PFSK-1 (cell line): ENCODE results near the gene MOCOS.

Experiments used
- FOXP2 ChIP-seq: optimal IDR thresholded peaks from 2 replicates; pipeline ENCODE3; 2011; ENCODE audit warnings: borderline replicate concordance, control low read depth, inconsistent platforms; ENCODE audit not compliant: insufficient read depth; ENCODE audit errors: extremely low read length, extremely low read depth
- POLR2AphosphoS5 ChIP-seq: IDR thresholded peaks from 2 replicates; pipeline ENCODE4 v1.6.1; 2012; ENCODE audit warnings: low read depth, mild to moderate bottlenecking, control low read depth, low read length, moderate library complexity
- SIN3A ChIP-seq: IDR thresholded peaks from 2 replicates; pipeline ENCODE4 v1.6.1; 2012; ENCODE audit warnings: mild to moderate bottlenecking, low read length, moderate library complexity, borderline replicate concordance; ENCODE audit not compliant: insufficient read depth
- TAF1 ChIP-seq: IDR thresholded peaks from 2 replicates; pipeline ENCODE4 v1.6.1; 2012; ENCODE audit warnings: low read length, control low read depth, borderline replicate concordance; ENCODE audit not compliant: insufficient read depth
- TF ChIP-seq, protein P1 (sequence below), 2 experiments: IDR thresholded peaks; 2 replicates each; pipeline versions ENCODE4 v1.6.1 to v1.8.0; 2011 to 2012; ENCODE audit warnings: low read depth in 2 of 2, low read length in 2 of 2, control low read depth in 1 of 2, inconsistent platforms in 1 of 2, mild to moderate bottlenecking in 1 of 2, moderate library complexity in 1 of 2; ENCODE audit not compliant: insufficient read depth in 1 of 2

Gene MOCOS

DNA sequence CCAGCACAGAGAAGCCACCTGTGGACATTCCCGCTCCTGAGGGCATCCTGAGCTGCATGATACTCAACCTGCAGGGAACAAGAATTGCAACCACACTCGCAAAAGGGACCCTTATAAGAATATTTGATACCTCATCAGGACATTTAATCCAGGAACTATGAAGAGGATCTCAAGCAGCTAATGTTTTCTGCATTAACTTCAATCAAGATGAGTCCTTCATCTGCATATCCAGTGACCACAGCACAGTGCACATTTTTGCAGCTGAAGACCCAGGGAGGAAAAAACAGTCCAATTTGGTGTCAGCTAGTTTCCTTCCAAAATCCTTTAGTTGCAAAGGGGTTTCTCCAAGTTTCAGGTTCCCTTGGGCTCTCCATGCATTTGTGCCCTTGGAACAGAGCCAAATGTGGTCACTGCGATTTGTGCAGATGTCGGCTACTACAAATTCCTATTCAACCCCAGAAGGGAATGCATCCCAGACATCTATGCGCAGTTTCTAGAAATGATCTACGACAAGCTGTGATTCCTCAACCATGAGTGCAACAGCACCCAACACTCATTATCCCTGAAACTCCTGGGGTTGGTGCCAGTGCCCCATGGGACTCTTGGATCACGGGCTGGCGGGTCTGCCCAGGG lies 86.9 kb downstream of the MOCOS start:
- TF ChIP-seq POLR2AphosphoS5 (no peak), TAF1 (no peak), SIN3A (no peak)
- TF ChIP-seq, protein P1, sequence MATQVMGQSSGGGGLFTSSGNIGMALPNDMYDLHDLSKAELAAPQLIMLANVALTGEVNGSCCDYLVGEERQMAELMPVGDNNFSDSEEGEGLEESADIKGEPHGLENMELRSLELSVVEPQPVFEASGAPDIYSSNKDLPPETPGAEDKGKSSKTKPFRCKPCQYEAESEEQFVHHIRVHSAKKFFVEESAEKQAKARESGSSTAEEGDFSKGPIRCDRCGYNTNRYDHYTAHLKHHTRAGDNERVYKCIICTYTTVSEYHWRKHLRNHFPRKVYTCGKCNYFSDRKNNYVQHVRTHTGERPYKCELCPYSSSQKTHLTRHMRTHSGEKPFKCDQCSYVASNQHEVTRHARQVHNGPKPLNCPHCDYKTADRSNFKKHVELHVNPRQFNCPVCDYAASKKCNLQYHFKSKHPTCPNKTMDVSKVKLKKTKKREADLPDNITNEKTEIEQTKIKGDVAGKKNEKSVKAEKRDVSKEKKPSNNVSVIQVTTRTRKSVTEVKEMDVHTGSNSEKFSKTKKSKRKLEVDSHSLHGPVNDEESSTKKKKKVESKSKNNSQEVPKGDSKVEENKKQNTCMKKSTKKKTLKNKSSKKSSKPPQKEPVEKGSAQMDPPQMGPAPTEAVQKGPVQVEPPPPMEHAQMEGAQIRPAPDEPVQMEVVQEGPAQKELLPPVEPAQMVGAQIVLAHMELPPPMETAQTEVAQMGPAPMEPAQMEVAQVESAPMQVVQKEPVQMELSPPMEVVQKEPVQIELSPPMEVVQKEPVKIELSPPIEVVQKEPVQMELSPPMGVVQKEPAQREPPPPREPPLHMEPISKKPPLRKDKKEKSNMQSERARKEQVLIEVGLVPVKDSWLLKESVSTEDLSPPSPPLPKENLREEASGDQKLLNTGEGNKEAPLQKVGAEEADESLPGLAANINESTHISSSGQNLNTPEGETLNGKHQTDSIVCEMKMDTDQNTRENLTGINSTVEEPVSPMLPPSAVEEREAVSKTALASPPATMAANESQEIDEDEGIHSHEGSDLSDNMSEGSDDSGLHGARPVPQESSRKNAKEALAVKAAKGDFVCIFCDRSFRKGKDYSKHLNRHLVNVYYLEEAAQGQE (IDR thresholded peaks at IDR 0.05; ENCODE audit: insufficient read depth in 1 of 2, low read depth in 2 of 2, low read length in 2 of 2), result no peak

DNA sequence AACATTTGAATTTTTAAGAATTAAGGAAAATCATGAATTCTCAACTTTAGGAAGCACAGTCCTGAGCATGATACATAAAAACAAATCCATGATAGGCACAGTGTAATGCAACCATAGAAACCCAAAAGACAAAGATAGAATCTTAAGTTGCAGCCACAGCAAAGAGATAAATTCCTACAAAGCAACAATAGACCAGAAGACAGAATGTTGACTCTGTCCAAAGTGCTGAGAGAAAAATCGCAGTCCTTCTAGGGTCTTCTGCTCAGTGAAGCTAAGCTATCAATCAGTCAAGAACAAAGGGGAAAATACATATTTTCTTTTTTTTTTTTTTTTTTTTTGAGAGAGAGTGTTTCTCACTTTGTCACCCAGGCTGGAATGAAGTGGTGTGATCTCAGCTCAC lies 88.3 kb downstream of the MOCOS start:
- TF ChIP-seq, protein P1 (IDR thresholded peaks at IDR 0.05; ENCODE audit: insufficient read depth in 1 of 2, low read depth in 2 of 2, low read length in 2 of 2), result peak; percentile 74 to 89
- no peak for TF ChIP-seq FOXP2

DNA sequence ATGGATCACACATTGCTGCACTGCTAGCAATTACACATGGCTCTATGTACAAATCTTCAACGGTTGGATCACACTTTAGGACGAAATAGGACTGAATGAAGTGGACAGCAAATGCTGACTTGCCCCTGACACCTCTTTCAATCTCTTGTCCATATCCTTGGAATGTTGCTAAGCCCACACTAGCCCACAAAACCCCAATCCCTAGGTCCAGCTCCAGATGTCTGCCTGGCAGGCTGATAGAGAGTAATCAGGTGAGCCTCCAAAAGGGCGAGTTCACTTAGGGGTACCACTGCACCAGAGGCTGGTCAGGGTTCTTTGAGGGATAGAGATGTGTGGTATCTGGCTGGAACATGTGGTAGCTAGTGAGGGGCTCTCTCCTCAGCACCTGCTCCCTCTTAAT lies 91.7 kb downstream of the MOCOS start:
- TF ChIP-seq, protein P1 (IDR thresholded peaks at IDR 0.05; ENCODE audit: insufficient read depth in 1 of 2, low read depth in 2 of 2, low read length in 2 of 2), result no peak
- TF ChIP-seq POLR2AphosphoS5 (no peak), FOXP2 (no peak), TAF1 (no peak), SIN3A (no peak)

DNA sequence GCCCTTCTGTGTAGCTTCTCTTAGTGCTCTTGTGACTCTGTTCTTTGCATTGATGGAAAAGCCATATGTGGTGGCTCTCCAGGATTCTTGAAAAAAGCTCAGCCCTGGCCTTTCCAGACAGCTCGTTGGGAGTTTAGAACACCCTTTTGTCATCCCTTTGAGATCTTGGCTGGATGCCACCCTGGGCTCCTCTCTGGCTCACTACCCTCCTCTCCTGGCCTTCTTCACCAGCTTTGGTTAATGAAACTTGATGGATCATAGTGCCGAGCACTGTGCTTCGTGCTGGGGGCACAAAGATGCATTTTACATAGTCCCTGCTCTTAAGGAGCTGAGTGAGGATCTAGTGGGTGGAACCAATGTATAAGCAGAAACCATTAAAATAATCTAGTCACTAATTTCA lies 94.6 kb downstream of the MOCOS start:
- TF ChIP-seq FOXP2 (no peak), TAF1 (no peak), POLR2AphosphoS5 (no peak), SIN3A (no peak)

DNA sequence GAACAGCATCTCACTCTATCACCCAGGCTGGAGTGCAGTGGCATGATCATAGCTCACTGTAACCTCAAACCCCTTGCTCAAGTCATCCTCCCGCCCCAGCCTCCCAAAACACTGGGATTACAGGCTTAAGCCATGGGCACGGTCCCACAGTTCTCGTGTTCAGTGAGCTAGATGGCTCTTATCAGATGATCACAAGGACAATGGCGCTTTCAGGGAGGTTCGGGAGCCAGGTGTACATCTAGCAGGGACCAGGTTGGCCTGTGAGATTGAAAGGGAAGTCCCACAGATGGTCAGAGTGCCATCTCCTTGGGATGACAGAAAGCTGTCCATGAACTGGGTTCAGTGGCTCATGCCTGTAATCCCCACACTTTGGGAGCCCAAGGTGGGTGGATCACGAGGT lies 96.2 kb downstream of the MOCOS start:
- TF ChIP-seq POLR2AphosphoS5, result no peak
- TF ChIP-seq SIN3A, result no peak
- no peak for TF ChIP-seq TAF1
- TF ChIP-seq FOXP2, result no peak
- TF ChIP-seq, protein P1 (IDR thresholded peaks at IDR 0.05; ENCODE audit: insufficient read depth in 1 of 2, low read depth in 2 of 2, low read length in 2 of 2), result no peak
